Lower leg skin (tissue), 4 donors: ENCODE data around the gene ANKRD33B. TPM values are rescaled to one million over a fixed set of nuclear protein-coding genes. Genes with fewer than 3 reads are reported as not detected.

Experiments
- DNase-seq, 2 donors: peaks; one replicate each; pipeline ENCODE4 v3.0.0-alpha.2; 2019; ENCODE audit warnings: low spot score in 2 of 2
- H3K4me3 ChIP-seq: fragments of 200-600 bp; sonication (generic); 2 replicates; pipeline ENCODE4 v1.5.1; 2017; ENCODE audit warnings: mild to moderate bottlenecking, low read depth; ENCODE audit not compliant: poor library complexity, severe bottlenecking
- CTCF ChIP-seq, 3 donors: fragments of 450-650 bp; IDR thresholded peaks; one replicate each; pipeline ENCODE4 v1.5.1; 2016; ENCODE audit warnings: antibody characterized with exemption in 3 of 3, mild to moderate bottlenecking in 3 of 3, moderate library complexity in 2 of 3
- POLR2A ChIP-seq, 2 donors: fragments of 450-650 bp; IDR thresholded peaks; one replicate each; pipeline ENCODE4 v1.6.1; 2016 to 2017; ENCODE audit warnings: antibody characterized with exemption in 2 of 2, mild to moderate bottlenecking in 1 of 2, moderate library complexity in 1 of 2
- WGBS, 2 donors: methylation state at CpG; one replicate each; pipeline ENCODE4 v1.1.5; 2018; 5-methylcytosine and 5-hydroxymethylcytosine counted together
- intact Hi-C: fragments of 100-400 bp; cut with DNase I; formaldehyde crosslinking; loops from one replicate; pipeline ENCODE4 v1.15.0; 2023; ENCODE audit warnings: low total_unique reads
- total RNA-seq, 4 donors: library from RNA; depleted of rRNA; stranded (reverse); fragments of >200 nt; gene quantifications; one replicate each; pipeline ENCODE4 v1.1.0, GENCODE V29; 2016

Gene ANKRD33B
- total RNA-seq, 4 donors from 2014 or later: 12.6 to 35.4 (median 17.6) TPM

GRCh38 chr5:10690460-10691440, 126.9 kb downstream of the ANKRD33B start:
- H3K4me3 ChIP-seq: no peak overlapping the region
- DNase-seq: no peak
- WGBS, 2 donors: 86 to 91% methylated on average over 14 of the region's 14 CpGs
- intact Hi-C loops: no loop called here
- TF ChIP-seq CTCF (IDR thresholded peaks at IDR 0.05) (no peak), POLR2A (IDR thresholded peaks at IDR 0.05) (no peak)

GRCh38 chr5:10691826-10692785, 128.2 kb downstream of the ANKRD33B start:
- DNase-seq: no peak
- no peak overlapping the region for H3K4me3 ChIP-seq
- intact Hi-C loops: no loop called here
- TF ChIP-seq POLR2A (IDR thresholded peaks at IDR 0.05) (no peak), CTCF (IDR thresholded peaks at IDR 0.05) (no peak)
- WGBS, 2 donors: 84 to 89% methylated on average over 16 of the region's 16 CpGs

GRCh38 chr5:10695055-10695649, 131.3 kb downstream of the ANKRD33B start:
- intact Hi-C loops: no loop called here
- WGBS, 2 donors: 5 to 10% methylated on average over 14 of the region's 14 CpGs
- TF ChIP-seq CTCF (IDR thresholded peaks at IDR 0.05): no peak
- no peak for TF ChIP-seq POLR2A (IDR thresholded peaks at IDR 0.05)
- H3K4me3 ChIP-seq: no peak overlapping the region
- DNase-seq: peak in 1 of 2 donors; percentile 41

GRCh38 chr5:10695759-10696543, 132.1 kb downstream of the ANKRD33B start:
- 72 to 76% methylated on average over 7 of the region's 7 CpGs for WGBS, 2 donors
- no peak for DNase-seq

More at GRCh38 chr5:10695759-10696543, 132.1 kb downstream of the ANKRD33B start:
- no peak overlapping the region for H3K4me3 ChIP-seq
- no peak for TF ChIP-seq CTCF (IDR thresholded peaks at IDR 0.05)
- no peak for TF ChIP-seq POLR2A (IDR thresholded peaks at IDR 0.05)
- intact Hi-C loops: no loop called here
